Calu3 (cell line): ENCODE data around the gene KLK13. TPM values are rescaled to one million over a fixed set of nuclear protein-coding genes. Genes with fewer than 3 reads are reported as not detected.

Source experiments
- BruUV-seq: library from RNA; stranded (reverse); fragments of 400-500 nt; replicated peaks from 2 replicates; lab custom pipeline; 2021; lab: Mats Ljungman, UMichigan
- CTCF ChIA-PET: fragments of 300-600 bp; sonication (Branson Sonifier 250); formaldehyde crosslinking; loops from one replicate; lab custom pipeline; 2022; ENCODE audit warnings: antibody characterized with exemption; lab: Charles Lee
- DNase-seq: peaks from one replicate; pipeline ENCODE4 v3.0.0; 2022
- H3K27ac Mint-ChIP-seq: one replicate; pipeline ENCODE4 v1.8.0; 2022; ENCODE audit warnings: mixed read lengths; ENCODE audit not compliant: unreplicated experiment
- H3K27me3 Mint-ChIP-seq: one replicate; pipeline ENCODE4 v1.8.0; 2022; ENCODE audit warnings: mixed read lengths; ENCODE audit not compliant: unreplicated experiment
- H3K36me3 Mint-ChIP-seq: one replicate; pipeline ENCODE4 v1.8.0; 2022; ENCODE audit warnings: mild to moderate bottlenecking, moderate library complexity, mixed read lengths; ENCODE audit not compliant: insufficient read depth, unreplicated experiment
- H3K4me1 Mint-ChIP-seq: one replicate; pipeline ENCODE4 v1.8.0; 2022; ENCODE audit warnings: mild to moderate bottlenecking, low read depth, mixed read lengths; ENCODE audit not compliant: unreplicated experiment
- H3K4me3 Mint-ChIP-seq: one replicate; pipeline ENCODE4 v1.8.0; 2022; ENCODE audit warnings: mild to moderate bottlenecking, low read depth, moderate library complexity, mixed read lengths; ENCODE audit not compliant: unreplicated experiment
- H3K9me3 Mint-ChIP-seq: one replicate; pipeline ENCODE4 v1.8.0; 2022; ENCODE audit warnings: low read depth, mixed read lengths; ENCODE audit not compliant: unreplicated experiment
- CTCF ChIP-seq: fragments of 200-600 bp; IDR thresholded peaks from one replicate; pipeline ENCODE4 v1.8.0; 2022; ENCODE audit warnings: antibody characterized with exemption; ENCODE audit not compliant: unreplicated experiment
- intact Hi-C: fragments of 100-400 bp; cut with micrococcal nuclease; formaldehyde crosslinking; loops from one replicate; pipeline ENCODE4 v1.10.0; 2022; ENCODE audit not compliant: unreplicated experiment
- total RNA-seq: library from RNA; stranded (reverse); gene quantifications from 2 replicates; pipeline ENCODE4 v1.2.3, GENCODE V29; 2022

The KLK13 gene
- total RNA-seq, 1 experiment from 2014 or later, result not detected

GRCh38 chr19:51029718-51030117 lies 35.2 kb downstream of the KLK13 start:
- Mint-ChIP-seq H3K9me3 (no peaks in the 10 kb centered on the region), H3K36me3 (peaks cover 13% of the 10 kb centered on the region), H3K4me3 (no peak overlapping the region), H3K27ac (no peak overlapping the region), H3K27me3 (peaks cover 29% of the 10 kb centered on the region), H3K4me1 (peaks cover 28% of the 10 kb centered on the region)
- no peak for TF ChIP-seq CTCF
- DNase-seq, result no peak
- no TSS peak for BruUV-seq
- intact Hi-C loops, result no loop called here
- CTCF ChIA-PET, result no interaction called here

GRCh38 chr19:51027873-51028272 lies 37.0 kb downstream of the KLK13 start:
- Mint-ChIP-seq H3K27ac (no peak overlapping the region), H3K4me1 (peaks cover 23% of the 10 kb centered on the region), H3K4me3 (peak overlapping the region; percentile 44), H3K36me3 (peaks cover 13% of the 10 kb centered on the region), H3K27me3 (peaks cover 16% of the 10 kb centered on the region), H3K9me3 (no peaks in the 10 kb centered on the region)
- CTCF ChIA-PET, result no interaction called here
- TF ChIP-seq CTCF, result no peak
- no peak for DNase-seq
- intact Hi-C loops, result no loop called here
- no TSS peak for BruUV-seq

GRCh38 chr19:51027126-51027806 lies 37.6 kb downstream of the KLK13 start:
- Mint-ChIP-seq H3K4me1 (peaks cover 23% of the 10 kb centered on the region), H3K27ac (peak overlapping the region; percentile 34), H3K27me3 (peaks cover 16% of the 10 kb centered on the region), H3K36me3 (peaks cover 13% of the 10 kb centered on the region), H3K9me3 (no peaks in the 10 kb centered on the region), H3K4me3 (peak overlapping the region; percentile 44)
- no peak for DNase-seq
- CTCF ChIA-PET, result no interaction called here
- no peak for TF ChIP-seq CTCF
- intact Hi-C loops, result no loop called here
- BruUV-seq, result TSS peak; percentile 28

GRCh38 chr19:51026554-51026831 lies 38.4 kb downstream of the KLK13 start, which contains the start of gene KLK11:
TSS of gene KLK11 (minus strand) at chr19:51026616. CDS start at chr19:51025631, 985 bp downstream.
- CTCF ChIA-PET, result no interaction called here
- intact Hi-C loops, result no loop called here
- no peak for TF ChIP-seq CTCF
- Mint-ChIP-seq H3K4me1 (peaks cover 23% of the 10 kb centered on the region), H3K27ac (peak within 1 kb of the TSS; percentile 34), H3K9me3 (no peaks in the 10 kb centered on the region), H3K36me3 (peaks cover 13% of the 10 kb centered on the region), H3K27me3 (peaks cover 16% of the 10 kb centered on the region), H3K4me3 (peak within 1 kb of the TSS; percentile 44)
- peak; percentile 80 for DNase-seq
- BruUV-seq, result no TSS peak
